ENCODE results near the gene UBTD2.

GRCh38 chr5:172160506-172160905 lies 123.1 kb downstream of the UBTD2 start:
- TF ChIP-seq ZNF565 (CRISPR knock-in tag; conservative IDR thresholded peaks at IDR 0.05; ENCODE audit: low read depth) (no peak), POU6F1 (CRISPR knock-in tag; IDR thresholded peaks at IDR 0.05; ENCODE audit: borderline replicate concordance, low read depth) (no peak), TOX (CRISPR knock-in tag; IDR thresholded peaks at IDR 0.05; ENCODE audit: borderline replicate concordance) (no peak), ARNTL (CRISPR knock-in tag; IDR thresholded peaks at IDR 0.05; ENCODE audit: borderline replicate concordance, low read depth) (no peak), BACH2 (CRISPR knock-in tag; IDR thresholded peaks at IDR 0.05; ENCODE audit: borderline replicate concordance) (no peak), ZFP30 (CRISPR knock-in tag; IDR thresholded peaks at IDR 0.05) (no peak), TSHZ2 (CRISPR knock-in tag; IDR thresholded peaks at IDR 0.05) (no peak), PATZ1 (CRISPR knock-in tag; IDR thresholded peaks at IDR 0.05; ENCODE audit: borderline replicate concordance) (no peak)
